NCI-H1417 (cell line): ENCODE data around the gene ABI3.

Experiments
- DNase-seq, 3 experiments: peaks; one replicate each; lab custom pipeline; 2025; lab: John Stamatoyannopoulos, UW

Gene ABI3

GRCh38 chr17:49197346-49197998 is 13.0 kb upstream of the ABI3 start:
- DNase-seq = no peak

- DNase-seq = no peak
These were observed 12.3 kb upstream of the ABI3 start for GRCh38 chr17:49198211-49198610.

GRCh38 chr17:49200423-49201083 is 10.0 kb upstream of the ABI3 start:
- DNase-seq = no peak

- DNase-seq = no peak
These were observed 9.0 kb upstream of the ABI3 start for GRCh38 chr17:49201481-49201927.

GRCh38 chr17:49203796-49204195 is 6.7 kb upstream of the ABI3 start:
- DNase-seq = no peak

- DNase-seq = no peak
These were observed 6.0 kb upstream of the ABI3 start for GRCh38 chr17:49204516-49204915.

- no peak for DNase-seq
These were observed 1.4 kb upstream of the ABI3 start for GRCh38 chr17:49209061-49209571.

GRCh38 chr17:49213399-49213798 is 2.9 kb downstream of the ABI3 start:
- DNase-seq = peak in 1 of 3 experiments; percentile 24

GRCh38 chr17:49213847-49214246 is 3.3 kb downstream of the ABI3 start:
- no peak for DNase-seq

GRCh38 chr17:49214676-49215360 is 4.3 kb downstream of the ABI3 start:
- DNase-seq = no peak

GRCh38 chr17:49216482-49216881 is 6.0 kb downstream of the ABI3 start:
- DNase-seq = no peak

- DNase-seq = no peak
These were observed 6.6 kb downstream of the ABI3 start for GRCh38 chr17:49216953-49217650.

GRCh38 chr17:49217651-49218413 is 7.3 kb downstream of the ABI3 start:
- DNase-seq = no peak

GRCh38 chr17:49218941-49219913 is 8.7 kb downstream of the ABI3 start:
- DNase-seq = no peak

GRCh38 chr17:49219987-49220386 is 9.5 kb downstream of the ABI3 start:
- no peak for DNase-seq

GRCh38 chr17:49223168-49223516 is 12.6 kb downstream of the ABI3 start:
- no peak for DNase-seq

GRCh38 chr17:49223517-49224197 is 13.2 kb downstream of the ABI3 start:
- peak; percentile 47 to 87 (median 85) for DNase-seq

GRCh38 chr17:49224198-49224996 is 13.9 kb downstream of the ABI3 start:
- DNase-seq = peak; percentile 66 to 91 (median 89)

- DNase-seq = no peak
These were observed 14.5 kb downstream of the ABI3 start for GRCh38 chr17:49224997-49225337.
